Gastrocnemius medialis (tissue), 4 donors: Measurements from ENCODE around the gene CELA1. TPM values are rescaled to one million over a fixed set of nuclear protein-coding genes. Genes with fewer than 3 reads are reported as not detected.

Experiments used
- ATAC-seq, 2 donors: fragments of 150-250 bp; one replicate each; pipeline ENCODE4 v1.9.1; 2016
- DNase-seq, 2 donors: peaks; one replicate each; pipeline ENCODE4 v3.0.0-alpha.2; 2019
- H3K27ac ChIP-seq, 4 donors: fragments of 200-600 bp; sonication (generic); 1 replicate in 1 of 4; 2 replicates in 3 of 4; pipeline ENCODE4 v1.5.1; 2016 to 2018; ENCODE audit warnings: mild to moderate bottlenecking in 2 of 4, moderate library complexity in 1 of 4
- H3K27me3 ChIP-seq, 3 donors: fragments of 200-600 bp; sonication (generic) in 2 of 3; 1 replicate in 1 of 3; 2 replicates in 2 of 3; pipeline versions ENCODE4 v1.5.1 to v1.6.0; 2016 to 2019; ENCODE audit warnings: mild to moderate bottlenecking in 1 of 3, moderate library complexity in 1 of 3
- H3K36me3 ChIP-seq, 2 donors: fragments of 200-600 bp; sonication (generic) in 1 of 2; one replicate each; pipeline ENCODE4 v1.5.1; 2017 to 2018
- H3K4me1 ChIP-seq, 2 donors: fragments of 200-600 bp; sonication (generic) in 1 of 2; one replicate each; pipeline ENCODE4 v1.5.1; 2016 to 2017; ENCODE audit warnings: mild to moderate bottlenecking in 2 of 2
- H3K4me3 ChIP-seq, 4 donors: fragments of 200-600 bp; sonication (generic) in 3 of 4; 1 replicate in 1 of 4; 2 replicates in 3 of 4; pipeline ENCODE4 v1.5.1; 2016 to 2019; ENCODE audit warnings: mild to moderate bottlenecking in 2 of 4
- H3K9me3 ChIP-seq, 3 donors: fragments of 200-600 bp; sonication (generic) in 2 of 3; 1 replicate in 1 of 3; 2 replicates in 2 of 3; pipeline ENCODE4 v1.5.1; 2016 to 2019
- CTCF ChIP-seq, 5 experiments: fragments of 450-650 bp in 3 of 5; fragments of 200-600 bp in 2 of 5; sonication (generic) in 2 of 5; IDR thresholded peaks in 4 of 5; conservative IDR thresholded peaks in 1 of 5; 1 replicate in 4 of 5; 2 replicates in 1 of 5; pipeline ENCODE4 v1.5.1; 2016 to 2019; ENCODE audit warnings: antibody characterized with exemption in 5 of 5, mild to moderate bottlenecking in 3 of 5, moderate library complexity in 3 of 5
- POLR2A ChIP-seq, 2 donors: fragments of 450-650 bp; IDR thresholded peaks; one replicate each; pipeline ENCODE4 v1.6.1; 2017; ENCODE audit warnings: antibody characterized with exemption in 2 of 2, mild to moderate bottlenecking in 2 of 2, moderate library complexity in 2 of 2
- in situ Hi-C, 4 donors: fragments of 200-750 bp; cut with MboI; loops; one replicate each; pipeline versions ENCODE4 v1.15.0 to v1.8.0; 2017; ENCODE audit warnings: low sequenced_read_pairs in 4 of 4
- intact Hi-C: fragments of 100-400 bp; cut with DNase I; formaldehyde crosslinking; loops from one replicate; pipeline ENCODE4 v1.15.1; 2023; ENCODE audit warnings: low total_unique reads
- total RNA-seq, 4 donors: library from RNA; depleted of rRNA; stranded (reverse); fragments of >200 nt; gene quantifications; one replicate each; pipeline versions ENCODE4 v1.1.0 to v1.2.3, GENCODE V29; 2016

Gene CELA1
- total RNA-seq, 4 donors from 2014 or later = not detected

- no peaks in the 10 kb centered on the region for H3K36me3 ChIP-seq
- intact Hi-C loops = no loop called here
- no peak overlapping the region for H3K27ac ChIP-seq
- no peaks in the 10 kb centered on the region for H3K9me3 ChIP-seq
- H3K4me3 ChIP-seq = no peak overlapping the region
- H3K27me3 ChIP-seq = no peaks in the 10 kb centered on the region
- ATAC-seq = no peak
- TF ChIP-seq POLR2A (IDR thresholded peaks at IDR 0.05) (no peak), CTCF (IDR thresholded peaks at IDR 0.05 in 4 of 5, conservative IDR thresholded peaks at IDR 0.05 in 1 of 5) (no peak)
- peak in 1 of 2 donors; percentile 22 for DNase-seq
- in situ Hi-C loops = no loop called here
- H3K4me1 ChIP-seq = peaks cover 8 to 9% of the 10 kb centered on the region in 2 donors
These were observed 22.4 kb upstream of the CELA1 start for GRCh38 chr12:51368640-51369517.

- H3K27ac ChIP-seq = no peak overlapping the region
- H3K4me3 ChIP-seq = no peak overlapping the region
- H3K36me3 ChIP-seq = no peaks in the 10 kb centered on the region
- DNase-seq (no peak), ATAC-seq (no peak)
- TF ChIP-seq CTCF (IDR thresholded peaks at IDR 0.05 in 4 of 5, conservative IDR thresholded peaks at IDR 0.05 in 1 of 5) (no peak), POLR2A (IDR thresholded peaks at IDR 0.05) (no peak)
- H3K9me3 ChIP-seq = no peaks in the 10 kb centered on the region
- H3K27me3 ChIP-seq = no peaks in the 10 kb centered on the region
- intact Hi-C loops = no loop called here
- H3K4me1 ChIP-seq = no peaks in the 10 kb centered on the region
- in situ Hi-C loops = no loop called here
These were observed 18.8 kb upstream of the CELA1 start for GRCh38 chr12:51365276-51365675.

- DNase-seq (no peak), ATAC-seq (no peak)
- Histone ChIP-seq H3K9me3 (no peaks in the 10 kb centered on the region), H3K4me3 (no peak overlapping the region), H3K36me3 (no peaks in the 10 kb centered on the region), H3K27ac (no peak overlapping the region), H3K4me1 (no peaks in the 10 kb centered on the region), H3K27me3 (no peaks in the 10 kb centered on the region)
- TF ChIP-seq CTCF (IDR thresholded peaks at IDR 0.05 in 4 of 5, conservative IDR thresholded peaks at IDR 0.05 in 1 of 5) (no peak), POLR2A (IDR thresholded peaks at IDR 0.05) (no peak)
- in situ Hi-C loops (no loop called here), intact Hi-C loops (no loop called here)
These were observed 17.5 kb upstream of the CELA1 start for GRCh38 chr12:51364001-51364400.

- no peak for ATAC-seq
- H3K36me3 ChIP-seq = no peaks in the 10 kb centered on the region
- intact Hi-C loops = no loop called here
- TF ChIP-seq CTCF (IDR thresholded peaks at IDR 0.05 in 4 of 5, conservative IDR thresholded peaks at IDR 0.05 in 1 of 5) (no peak), POLR2A (IDR thresholded peaks at IDR 0.05) (no peak)
- no peaks in the 10 kb centered on the region for H3K27me3 ChIP-seq
- in situ Hi-C loops = no loop called here
- H3K4me3 ChIP-seq = no peak overlapping the region
- DNase-seq = no peak
- H3K4me1 ChIP-seq = no peaks in the 10 kb centered on the region
- H3K27ac ChIP-seq = no peak overlapping the region
- H3K9me3 ChIP-seq = no peaks in the 10 kb centered on the region
These were observed 16.4 kb upstream of the CELA1 start for GRCh38 chr12:51362747-51363342.
